HG03521 (cell line): ENCODE results near the gene MRGPRG.
"Not testable (repeated sequence)": the region's sequence is repeated elsewhere in the genome, so short reads cannot be mapped to it uniquely, and the experiment has no call there.

Source experiments
- ATAC-seq: cut with Tn5 transposase; IDR thresholded peaks from one replicate; pipeline ENCODE4 v1.9.1; 2021; ENCODE audit warnings: mild to moderate bottlenecking, moderate library complexity; ENCODE audit not compliant: unreplicated experiment

The MRGPRG gene

DNA sequence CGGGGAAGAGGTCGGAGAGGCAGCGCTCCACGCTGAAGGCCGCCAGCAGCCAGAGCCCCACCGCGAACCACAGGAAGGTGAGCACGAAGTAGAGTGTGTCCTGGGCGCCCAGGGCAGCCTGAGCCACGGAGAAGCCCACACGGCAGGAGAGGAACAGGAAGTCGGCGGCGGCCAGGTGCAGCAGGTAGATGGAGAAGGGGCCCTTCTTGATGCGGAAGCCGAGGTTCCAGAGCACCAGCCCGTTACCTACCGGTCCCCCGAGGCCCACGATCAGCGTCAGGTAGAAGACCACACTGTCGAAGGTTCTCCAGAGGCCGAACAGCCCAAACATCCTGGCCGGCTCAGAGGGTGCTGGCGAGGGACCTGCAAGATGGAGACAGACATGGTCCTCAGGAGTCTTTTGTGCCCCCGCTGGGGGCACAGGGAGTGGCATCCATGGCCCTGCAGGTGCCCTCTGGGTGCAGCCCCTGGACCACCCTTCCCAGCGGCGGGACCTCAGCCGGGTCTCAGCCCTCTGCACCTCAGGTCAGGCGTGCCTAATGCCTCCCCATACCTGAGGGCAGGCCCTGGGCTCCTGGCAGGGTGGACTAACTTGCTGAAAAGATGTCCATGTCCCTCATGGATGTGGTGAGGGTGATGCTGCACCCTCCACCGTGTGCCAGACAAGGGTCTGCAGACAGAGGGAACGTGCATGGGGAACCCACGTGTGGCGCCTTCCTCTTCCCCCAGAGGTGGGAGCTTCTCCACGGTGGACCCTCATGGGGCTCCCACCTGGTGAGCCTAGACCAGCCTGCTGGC lies at the start of gene MRGPRG:
MRGPRG (minus strand) TSS at position 331 of the 798 bp plus-strand sequence; CDS start at position 331, 0 bp downstream.
- ATAC-seq = no peak

DNA sequence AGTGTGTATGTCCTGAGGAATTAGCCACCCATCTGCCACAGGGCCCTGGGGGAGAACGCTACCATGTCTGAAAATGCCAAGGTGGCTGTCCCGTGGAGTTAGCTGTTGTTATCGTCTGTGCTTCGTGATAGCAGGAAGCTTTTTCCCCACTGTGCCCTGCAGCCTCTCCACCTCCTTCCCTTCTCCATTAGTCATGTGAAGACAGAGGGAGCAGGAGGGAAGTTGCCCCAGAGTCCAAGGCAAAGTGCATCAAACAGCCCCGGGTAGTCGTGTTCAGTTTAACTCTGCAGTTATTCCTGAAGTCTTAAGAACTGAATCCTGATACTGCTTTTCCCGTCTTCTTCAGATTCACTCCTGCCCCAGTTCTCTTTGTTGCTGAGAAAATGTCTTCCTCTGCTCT lies 43.9 kb upstream of the MRGPRG start:
- ATAC-seq = not testable (repeated sequence)

- ATAC-seq = not testable (repeated sequence)
These were observed 43.2 kb upstream of the MRGPRG start for GRCh38 chr11:3261831-3262230.

- not testable (repeated sequence) for ATAC-seq
These were observed 38.9 kb upstream of the MRGPRG start for GRCh38 chr11:3257509-3257908.

- ATAC-seq = not testable (repeated sequence)
These were observed 36.6 kb upstream of the MRGPRG start for GRCh38 chr11:3255241-3255640.

DNA sequence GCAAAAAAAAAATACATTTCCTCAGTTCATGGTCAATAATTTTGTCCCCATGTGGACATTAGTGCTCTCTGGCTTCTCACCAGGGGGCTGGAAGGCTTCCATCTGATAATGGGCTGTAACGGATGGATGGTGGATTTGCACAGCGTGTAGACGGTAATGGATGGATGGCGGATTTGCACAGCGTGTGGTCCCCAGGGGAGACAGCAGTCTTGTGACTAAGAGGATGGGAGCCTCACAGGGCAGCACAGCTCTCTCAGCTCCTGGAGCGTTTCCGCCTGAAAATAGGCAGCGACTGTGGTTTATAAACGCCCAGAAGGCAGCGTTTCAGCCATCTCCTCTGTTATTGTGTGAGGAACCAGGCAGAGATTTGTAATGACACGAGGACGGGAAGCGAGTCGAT lies 36.2 kb upstream of the MRGPRG start:
- not testable (repeated sequence) for ATAC-seq

- no peak for ATAC-seq
These were observed 26.5 kb upstream of the MRGPRG start for GRCh38 chr11:3245071-3245470.

GRCh38 chr11:3243880-3244279 lies 25.3 kb upstream of the MRGPRG start:
- ATAC-seq = no peak

DNA sequence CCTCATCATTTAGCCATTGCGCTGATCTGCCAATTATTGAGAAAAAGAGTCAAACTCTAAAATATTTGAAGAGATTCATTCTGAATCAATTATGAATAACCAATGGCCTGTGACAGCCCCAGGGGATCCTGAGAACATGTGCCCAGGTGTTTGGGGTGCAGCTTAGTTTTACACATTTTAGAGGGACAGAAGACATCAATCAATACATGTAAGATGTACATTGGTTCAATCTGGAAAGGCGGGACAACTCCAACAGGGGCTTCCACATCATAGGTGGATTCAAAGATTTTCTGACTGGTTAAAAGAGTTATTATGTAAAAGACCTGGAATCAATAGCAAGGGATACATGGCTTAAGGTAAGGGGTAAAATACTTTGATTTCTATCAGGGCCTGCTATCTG lies 18.5 kb upstream of the MRGPRG start:
- ATAC-seq = no peak

DNA sequence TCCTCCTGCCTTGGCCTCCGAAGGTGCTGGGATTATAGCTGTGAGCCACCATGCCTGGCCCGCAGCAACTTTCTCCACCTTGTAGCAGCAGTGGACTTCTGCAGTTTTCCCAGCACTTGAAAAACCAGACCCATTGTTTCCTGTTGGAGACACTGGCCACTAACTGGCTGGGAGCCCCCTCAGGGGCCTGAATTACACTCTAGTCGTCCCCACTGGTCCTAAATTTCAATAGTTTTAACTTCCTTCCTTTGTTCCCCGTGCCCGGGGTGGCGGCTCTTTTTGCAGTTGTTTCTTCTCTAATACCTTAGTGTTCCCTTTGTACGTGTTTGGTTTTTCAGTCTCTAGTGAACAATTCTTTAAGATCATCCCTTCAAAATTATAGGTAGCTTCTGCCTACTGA lies 16.2 kb upstream of the MRGPRG start:
- ATAC-seq = no peak

DNA sequence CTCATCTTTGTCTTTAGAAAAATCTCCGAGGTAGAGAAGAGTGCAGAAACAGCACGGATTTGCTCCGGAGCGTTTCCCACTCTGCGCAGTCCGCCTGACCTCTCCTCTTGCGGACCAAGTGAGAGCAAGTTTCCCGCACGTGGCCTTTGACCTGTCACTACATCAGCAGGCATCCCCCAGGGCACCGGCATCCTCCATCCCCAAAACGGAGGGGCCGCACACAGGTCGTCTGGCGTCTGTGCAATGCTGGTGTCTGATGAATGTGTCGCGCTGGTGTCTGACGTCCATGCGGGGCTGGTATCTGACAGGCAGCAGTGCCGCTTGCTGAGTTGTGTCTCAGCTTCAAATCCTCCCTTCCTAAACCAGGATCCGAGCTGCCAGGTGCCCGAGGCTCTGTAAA lies 14.3 kb upstream of the MRGPRG start:
- ATAC-seq = no peak

- ATAC-seq = no peak
These were observed 13.5 kb upstream of the MRGPRG start, which contains the start of gene MRGPRE for GRCh38 chr11:3231851-3232744. TSS of gene MRGPRE (minus strand) at chr11:3232417. CDS start at chr11:3228799, 3,618 bp downstream.

DNA sequence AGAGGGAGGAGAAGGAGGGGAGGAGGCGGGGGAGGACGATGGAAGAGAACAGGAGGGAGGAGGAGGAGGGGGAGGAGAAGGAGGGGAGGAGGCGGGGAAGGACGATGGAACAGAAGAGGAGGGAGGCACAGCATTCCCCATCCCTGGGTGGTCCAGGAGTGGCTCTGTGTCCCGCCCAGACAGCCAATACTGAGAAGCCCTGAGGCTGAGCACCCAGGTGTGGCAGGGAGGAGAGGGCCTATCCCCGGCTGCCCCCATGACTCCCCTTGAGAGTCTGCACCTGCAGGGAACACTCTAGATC lies 12.9 kb upstream of the MRGPRG start:
- ATAC-seq = no peak

- ATAC-seq = no peak
These were observed 12.3 kb upstream of the MRGPRG start for GRCh38 chr11:3230636-3231549.

DNA sequence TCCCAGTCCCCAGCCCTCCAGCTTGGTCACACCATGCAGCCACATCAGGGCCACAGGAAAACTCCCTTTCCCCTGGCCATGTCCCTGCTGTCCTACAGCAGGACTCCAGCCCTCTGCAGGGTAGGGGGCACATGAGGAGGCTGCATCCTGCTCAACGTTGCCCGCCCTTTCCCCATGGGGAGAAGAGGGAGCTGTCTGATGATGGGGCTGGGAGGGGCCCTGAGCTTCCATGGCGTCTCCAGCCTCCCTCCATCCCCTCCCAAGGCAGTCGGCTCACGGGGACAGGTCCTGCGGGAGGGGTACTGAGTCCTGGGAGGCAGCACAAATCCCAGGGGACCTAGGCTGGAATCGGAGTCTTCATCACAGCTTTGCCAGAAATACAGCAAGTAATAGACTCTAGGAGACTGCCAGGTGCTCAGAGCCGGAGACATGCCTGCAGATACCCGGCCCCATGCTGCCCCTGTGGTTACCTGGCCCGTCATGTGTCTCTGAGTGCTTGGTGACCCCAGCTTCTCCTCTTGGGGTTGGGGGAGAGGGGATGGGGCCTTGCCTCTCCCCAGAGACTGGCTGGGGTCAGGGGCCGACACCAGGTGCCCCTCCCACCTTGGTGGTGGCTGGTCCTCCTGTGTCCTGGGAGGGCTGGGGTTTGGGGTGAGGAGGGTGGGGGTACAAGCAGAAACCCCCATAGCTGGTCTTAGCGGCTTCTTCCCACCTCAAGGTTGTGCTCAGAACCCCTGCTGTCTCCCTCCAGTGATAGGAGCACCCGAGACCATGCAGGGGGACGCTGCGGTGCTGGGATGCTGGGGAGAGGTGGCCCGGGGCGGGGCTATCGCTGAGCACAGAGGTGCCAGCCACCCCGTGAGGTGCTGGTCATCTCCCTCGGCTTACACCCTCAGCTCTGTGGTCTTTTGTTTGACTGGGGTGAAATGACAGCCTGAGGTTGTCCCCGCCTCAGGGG lies 11.3 kb upstream of the MRGPRG start:
- no peak for ATAC-seq

DNA sequence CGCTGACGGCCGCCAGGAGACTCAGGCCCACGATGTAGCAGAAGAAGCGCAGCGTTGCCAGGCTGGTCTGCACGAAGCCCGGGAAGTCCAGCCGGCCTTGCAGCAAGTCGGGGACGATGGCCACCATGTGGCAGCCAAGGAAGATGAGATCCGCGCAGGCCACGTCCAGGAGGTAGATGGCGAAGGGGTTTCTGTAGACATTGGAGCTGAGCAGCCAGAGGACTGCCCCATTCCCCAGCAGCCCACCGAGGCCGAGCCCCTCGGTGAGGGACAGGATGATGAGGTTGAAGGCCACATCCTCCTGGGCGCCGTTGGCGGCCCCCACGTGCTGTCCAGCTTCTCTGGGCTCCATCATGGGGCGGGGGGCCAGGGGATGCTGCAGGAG lies 9.8 kb upstream of the MRGPRG start:
- no peak for ATAC-seq

- ATAC-seq = no peak
These were observed 9.2 kb upstream of the MRGPRG start for GRCh38 chr11:3227568-3228444.

GRCh38 chr11:3226846-3227567 lies 8.4 kb upstream of the MRGPRG start:
- no peak for ATAC-seq
